HL-60 (cell line): Measurements from ENCODE around the gene ZER1.

Source experiments
- DNase-seq, 2 experiments: peaks; one replicate each; pipeline ENCODE4 v3.0.0-alpha.2; 2010 to 2020; ENCODE audit warnings: low read depth in 1 of 2, low spot score in 1 of 2
- H3K27ac ChIP-seq: fragments of 250-450 bp; sonication (Bioruptor Pico); replicated peaks from 2 replicates; pipeline ENCODE4 v1.5.1; 2020; ENCODE audit warnings: mild to moderate bottlenecking, moderate library complexity
- H3K27me3 ChIP-seq: fragments of 250-450 bp; sonication (Bioruptor Pico); 2 replicates; pipeline ENCODE4 v1.5.1; 2021; ENCODE audit warnings: mild to moderate bottlenecking, moderate library complexity; ENCODE audit not compliant: insufficient read depth, poor library complexity, severe bottlenecking
- H3K4me3 ChIP-seq: replicated peaks from 2 replicates; pipeline ENCODE4 v1.5.1; 2011; ENCODE audit warnings: mild to moderate bottlenecking, control low read depth, low read length; ENCODE audit not compliant: insufficient read depth
- CTCF ChIP-seq: IDR thresholded peaks from one replicate; pipeline ENCODE4 v1.5.1; 2011; ENCODE audit warnings: low read length, control low read depth, inconsistent platforms; ENCODE audit not compliant: insufficient read depth
- GABPA ChIP-seq: IDR thresholded peaks from 2 replicates; pipeline ENCODE4 v1.6.1; 2012; ENCODE audit warnings: low read depth
- POLR2AphosphoS5 ChIP-seq: IDR thresholded peaks from 2 replicates; pipeline ENCODE4 v1.6.1; 2012; ENCODE audit warnings: low read depth
- REST ChIP-seq: IDR thresholded peaks from 2 replicates; pipeline ENCODE4 v1.6.1; 2012; ENCODE audit warnings: low read depth; ENCODE audit not compliant: insufficient replicate concordance
- SPI1 ChIP-seq: IDR thresholded peaks from 2 replicates; pipeline ENCODE4 v1.6.1; 2012; ENCODE audit warnings: low read depth, mild to moderate bottlenecking, borderline replicate concordance

The ZER1 gene

DNA sequence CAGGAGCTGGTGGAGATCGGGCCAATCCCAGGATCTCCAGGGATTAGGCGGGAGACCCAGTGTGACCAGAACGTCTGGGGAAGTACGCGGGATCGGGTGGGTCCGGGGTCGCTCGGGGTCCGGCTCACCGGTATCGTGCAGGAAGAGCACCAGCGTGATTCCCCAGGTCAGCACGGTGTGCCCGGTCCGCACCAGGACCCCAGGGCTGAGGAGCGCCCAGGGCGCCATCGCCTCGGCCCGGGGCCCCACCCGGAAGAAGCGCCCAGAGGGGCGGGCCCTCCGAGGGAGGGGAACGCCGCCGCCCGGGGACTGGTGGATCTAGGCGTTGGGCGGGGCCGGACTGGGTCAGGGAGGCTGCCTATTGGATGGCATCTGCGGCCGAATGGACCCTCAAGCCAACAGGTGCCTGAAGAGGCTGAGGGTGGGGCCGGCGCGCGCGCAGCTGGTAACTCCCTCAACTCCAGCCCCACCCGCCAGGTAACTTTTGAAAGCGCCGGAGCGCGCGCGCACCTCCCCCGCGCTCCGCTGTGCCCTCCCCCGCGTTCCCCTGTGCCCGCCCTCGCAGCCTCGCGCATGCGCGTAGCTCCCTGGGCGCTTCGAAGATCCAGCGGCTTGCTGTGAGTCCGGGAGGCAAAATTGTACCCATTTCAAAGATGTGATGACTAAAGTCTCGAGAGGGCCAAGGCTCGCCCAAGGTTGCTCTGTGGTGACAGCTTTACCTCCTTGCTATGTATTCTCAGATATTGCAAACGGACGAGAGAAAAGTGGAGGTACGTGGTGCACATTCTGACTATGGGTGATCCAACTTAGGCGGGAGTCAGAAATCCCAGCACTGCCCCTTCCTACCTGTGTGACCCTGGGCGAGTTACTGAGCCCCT is 47.6 kb downstream of the ZER1 start, which contains the start of gene ZDHHC12:
TSS of gene ZDHHC12 (minus strand) at position 262 of the 878 bp plus-strand sequence. CDS start at position 228, 34 bp downstream.
- Histone ChIP-seq H3K27me3 (no peaks in the 10 kb centered on the region), H3K27ac (peak within 1 kb of the TSS; percentile 77), H3K4me3 (peak within 1 kb of the TSS; percentile 63)
- TF ChIP-seq GABPA, result no peak
- no peak for TF ChIP-seq REST
- no peak for TF ChIP-seq CTCF
- peak; percentile 84 for TF ChIP-seq POLR2AphosphoS5
- TF ChIP-seq SPI1, result no peak
- peak; percentile 98 to 99 for DNase-seq

DNA sequence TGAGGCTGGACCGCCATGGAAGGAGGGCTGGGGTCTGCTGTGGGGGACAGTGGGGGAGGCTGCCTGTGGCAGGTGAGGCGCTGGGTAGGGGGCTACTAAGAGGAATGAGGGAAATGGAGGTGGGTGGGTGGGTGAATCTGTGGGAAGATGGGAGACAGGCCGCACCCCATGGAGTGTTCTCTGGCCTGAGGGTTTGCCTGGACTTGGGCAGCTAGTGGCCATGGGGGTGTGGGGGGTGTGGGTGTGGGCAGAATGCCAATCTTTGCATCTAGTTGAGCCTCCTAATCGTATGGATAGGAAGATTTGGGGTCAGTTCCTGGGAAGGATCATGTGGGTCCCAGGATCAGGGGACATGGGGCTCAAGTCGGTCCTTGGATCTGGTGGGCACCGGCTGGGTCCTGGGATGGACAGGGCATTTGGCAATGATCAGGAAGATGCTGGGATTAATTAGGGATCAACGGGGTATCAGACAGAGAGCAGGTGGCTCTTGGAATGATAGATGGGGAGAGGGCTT is 48.3 kb downstream of the ZER1 start:
- H3K27ac ChIP-seq, result peak overlapping the region; percentile 77
- no peak for DNase-seq

More for the DNA sequence above, 48.3 kb downstream of the ZER1 start:
- Histone ChIP-seq H3K27me3 (no peaks in the 10 kb centered on the region), H3K4me3 (peak overlapping the region; percentile 63)
- no peak for TF ChIP-seq CTCF
- TF ChIP-seq REST, result no peak
- no peak for TF ChIP-seq POLR2AphosphoS5
- TF ChIP-seq GABPA, result no peak
- no peak for TF ChIP-seq SPI1
